Epidermal melanocyte (primary cell): Measurements from ENCODE around the gene USP17L15.
"Not testable (repeated sequence)": the region's sequence is repeated elsewhere in the genome, so short reads cannot be mapped to it uniquely, and the experiment has no call there.

ENCODE experiments used
- DNase-seq: peaks from one replicate; pipeline ENCODE4 v3.0.0; 2011; ENCODE audit warnings: low spot score; ENCODE audit not compliant: insufficient read length

The USP17L15 gene

DNA sequence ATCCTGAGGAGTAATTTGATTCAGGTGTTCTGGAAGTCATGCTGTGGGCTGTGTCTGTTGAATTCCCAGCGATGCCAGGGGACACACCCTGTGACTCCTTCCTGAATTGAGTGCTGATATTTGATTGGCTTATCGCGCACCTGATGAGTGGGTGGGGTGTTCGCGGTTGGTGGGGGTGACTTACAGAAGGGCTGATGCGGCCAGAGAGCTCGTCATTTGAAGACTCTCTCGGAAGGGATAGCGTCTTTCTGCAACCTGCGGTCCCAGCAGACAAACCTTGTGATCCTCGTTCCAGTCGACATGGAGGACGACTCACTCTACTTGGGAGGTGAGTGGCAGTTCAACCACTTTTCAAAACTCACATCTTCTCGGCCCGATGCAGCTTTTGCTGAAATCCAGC is at the start of gene USP17L15:
Gene USP17L15, plus strand, starts transcription at position 301 of the 400 bp plus-strand sequence. Its CDS starts 0 bp downstream, at position 301.
- not testable (repeated sequence) for DNase-seq

GRCh38 chr4:9210357-9210756 is 23.8 kb upstream of the USP17L15 start, which contains the start of gene USP17L10:
Gene USP17L10 (plus strand): TSS chr4:9210657. CDS start chr4:9210657, 0 bp downstream.
- DNase-seq = not testable (repeated sequence)

GRCh38 chr4:9214701-9215100 is 19.5 kb upstream of the USP17L15 start:
- not testable (repeated sequence) for DNase-seq

- not testable (repeated sequence) for DNase-seq
Observed at GRCh38 chr4:9215105-9215504, 19.1 kb upstream of the USP17L15 start, which contains the start of gene USP17L11. Gene USP17L11 (plus strand): TSS chr4:9215405. CDS start chr4:9215405, 0 bp downstream.

GRCh38 chr4:9219852-9220251 is 14.3 kb upstream of the USP17L15 start, which contains the start of gene USP17L12:
Gene USP17L12 (plus strand): TSS chr4:9220152. CDS start chr4:9220152, 0 bp downstream.
- DNase-seq = not testable (repeated sequence)

DNA sequence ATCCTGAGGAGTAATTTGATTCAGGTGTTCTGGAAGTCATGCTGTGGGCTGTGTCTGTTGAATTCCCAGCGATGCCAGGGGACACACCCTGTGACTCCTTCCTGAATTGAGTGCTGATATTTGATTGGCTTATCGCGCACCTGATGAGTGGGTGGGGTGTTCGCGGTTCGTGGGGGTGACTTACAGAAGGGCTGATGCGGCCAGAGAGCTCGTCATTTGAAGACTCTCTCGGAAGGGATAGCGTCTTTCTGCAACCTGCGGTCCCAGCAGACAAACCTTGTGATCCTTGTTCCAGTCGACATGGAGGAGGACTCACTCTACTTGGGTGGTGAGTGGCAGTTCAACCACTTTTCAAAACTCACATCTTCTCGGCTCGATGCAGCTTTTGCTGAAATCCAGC is 9.6 kb upstream of the USP17L15 start, which contains the start of gene USP17L13:
Gene USP17L13, plus strand, starts transcription at position 301 of the 400 bp plus-strand sequence. Its CDS starts 0 bp downstream, at position 301.
- DNase-seq = not testable (repeated sequence)

GRCh38 chr4:9230249-9230648 is 3.9 kb upstream of the USP17L15 start:
- not testable (repeated sequence) for DNase-seq

- not testable (repeated sequence) for DNase-seq
Observed at GRCh38 chr4:9238461-9238860, 4.3 kb downstream of the USP17L15 start.

DNA sequence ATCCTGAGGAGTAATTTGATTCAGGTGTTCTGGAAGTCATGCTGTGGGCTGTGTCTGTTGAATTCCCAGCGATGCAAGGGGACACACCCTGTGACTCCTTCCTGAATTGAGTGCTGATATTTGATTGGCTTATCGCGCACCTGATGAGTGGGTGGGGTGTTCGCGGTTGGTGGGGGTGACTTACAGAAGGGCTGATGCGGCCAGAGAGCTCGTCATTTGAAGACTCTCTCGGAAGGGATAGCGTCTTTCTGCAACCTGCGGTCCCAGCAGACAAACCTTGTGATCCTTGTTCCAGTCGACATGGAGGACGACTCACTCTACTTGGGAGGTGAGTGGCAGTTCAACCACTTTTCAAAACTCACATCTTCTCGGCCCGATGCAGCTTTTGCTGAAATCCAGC is 9.4 kb downstream of the USP17L15 start, which contains the start of gene USP17L17:
Gene USP17L17, plus strand, starts transcription at position 301 of the 400 bp plus-strand sequence. Its CDS starts 0 bp downstream, at position 301.
- DNase-seq = not testable (repeated sequence)

- DNase-seq = not testable (repeated sequence)
Observed at GRCh38 chr4:9247953-9248680, 13.9 kb downstream of the USP17L15 start, which contains the start of gene USP17L18. Gene USP17L18 (plus strand): TSS chr4:9248630. CDS start chr4:9248630, 0 bp downstream.

- DNase-seq = not testable (repeated sequence)
Observed at GRCh38 chr4:9253078-9253477, 18.9 kb downstream of the USP17L15 start, which contains the start of gene USP17L19. Gene USP17L19 (plus strand): TSS chr4:9253378. CDS start chr4:9253378, 0 bp downstream.

DNA sequence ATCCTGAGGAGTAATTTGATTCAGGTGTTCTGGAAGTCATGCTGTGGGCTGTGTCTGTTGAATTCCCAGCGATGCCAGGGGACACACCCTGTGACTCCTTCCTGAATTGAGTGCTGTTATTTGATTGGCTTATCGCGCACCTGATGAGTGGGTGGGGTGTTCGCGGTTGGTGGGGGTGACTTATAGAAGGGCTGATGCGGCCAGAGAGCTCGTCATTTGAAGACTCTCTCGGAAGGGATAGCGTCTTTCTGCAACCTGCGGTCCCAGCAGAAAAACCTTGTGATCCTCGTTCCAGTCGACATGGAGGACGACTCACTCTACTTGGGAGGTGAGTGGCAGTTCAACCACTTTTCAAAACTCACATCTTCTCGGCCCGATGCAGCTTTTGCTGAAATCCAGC is 23.6 kb downstream of the USP17L15 start, which contains the start of gene USP17L20:
Gene USP17L20, plus strand, starts transcription at position 301 of the 400 bp plus-strand sequence. Its CDS starts 0 bp downstream, at position 301.
- not testable (repeated sequence) for DNase-seq

DNA sequence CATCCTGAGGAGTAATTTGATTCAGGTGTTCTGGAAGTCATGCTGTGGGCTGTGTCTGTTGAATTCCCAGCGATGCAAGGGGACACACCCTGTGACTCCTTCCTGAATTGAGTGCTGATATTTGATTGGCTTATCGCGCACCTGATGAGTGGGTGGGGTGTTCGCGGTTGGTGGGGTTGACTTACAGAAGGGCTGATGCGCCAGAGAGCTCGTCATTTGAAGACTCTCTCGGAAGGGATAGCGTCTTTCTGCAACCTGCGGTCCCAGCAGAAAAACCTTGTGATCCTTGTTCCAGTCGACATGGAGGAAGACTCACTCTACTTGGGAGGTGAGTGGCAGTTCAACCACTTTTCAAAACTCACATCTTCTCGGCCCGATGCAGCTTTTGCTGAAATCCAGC is 28.4 kb downstream of the USP17L15 start, which contains the start of gene USP17L21:
Gene USP17L21, plus strand, starts transcription at position 301 of the 400 bp plus-strand sequence. Its CDS starts 0 bp downstream, at position 301.
- DNase-seq = not testable (repeated sequence)

GRCh38 chr4:9267319-9267718 is 33.1 kb downstream of the USP17L15 start, which contains the start of gene USP17L22:
Gene USP17L22 (plus strand): TSS chr4:9267619. CDS start chr4:9267619, 0 bp downstream.
- not testable (repeated sequence) for DNase-seq

DNA sequence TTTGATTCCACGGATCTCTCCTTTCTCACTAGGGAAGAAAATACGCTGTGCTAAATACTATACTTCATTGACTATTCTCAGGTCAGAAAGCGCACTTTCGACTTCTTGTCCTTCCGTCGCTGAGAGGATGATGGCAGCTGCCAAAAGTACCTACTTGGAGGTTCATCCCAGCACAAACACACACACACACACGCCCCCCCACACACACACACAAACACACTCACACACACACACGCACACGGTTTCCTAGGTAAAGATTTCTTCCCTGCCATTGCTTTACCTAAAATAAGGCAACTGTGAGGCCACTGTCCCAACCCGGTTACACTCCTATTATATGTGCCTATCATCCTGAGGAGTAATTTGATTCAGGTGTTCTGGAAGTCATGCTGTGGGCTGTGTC is 37.5 kb downstream of the USP17L15 start:
- not testable (repeated sequence) for DNase-seq
